Measurements from ENCODE around the gene ARGLU1.
A peak's percentile ranks its signal among the peaks of the same experiment; 100 is the strongest.

The ARGLU1 gene

DNA sequence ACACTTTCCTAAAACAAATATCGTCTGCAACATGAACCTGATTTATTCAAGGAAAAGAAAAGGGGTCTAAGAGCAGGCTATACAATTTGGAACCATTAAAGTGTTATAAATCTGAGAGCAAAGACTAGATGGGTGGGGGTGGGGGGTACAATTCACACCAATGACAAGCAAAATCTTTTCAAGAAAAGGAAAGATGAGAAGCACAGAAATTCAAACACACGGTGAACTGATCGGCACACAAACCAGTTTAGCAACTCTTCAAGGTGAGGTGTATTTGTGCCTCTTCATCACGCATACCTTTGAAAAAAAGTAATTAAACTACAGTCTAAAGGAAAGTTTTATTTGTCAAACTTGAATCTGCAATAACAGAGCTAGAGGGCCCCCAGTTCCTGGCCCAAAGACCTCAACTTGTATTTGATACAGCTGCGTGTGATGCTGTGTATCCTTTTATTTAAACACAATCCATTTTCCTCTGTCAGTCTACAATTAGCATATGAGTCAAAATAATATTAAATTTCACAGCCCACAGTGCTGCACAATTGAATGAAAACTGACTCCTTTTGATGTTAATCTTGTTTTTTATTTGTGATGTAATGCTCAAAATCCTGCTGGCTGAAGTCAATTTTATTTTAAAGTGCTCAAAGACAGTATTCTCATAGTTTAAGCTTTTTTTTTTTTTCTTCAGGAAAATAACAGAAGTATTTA lies 46.7 kb downstream of the ARGLU1 start:
- H3K27me3 ChIP-seq (ENCODE audit: insufficient read depth, low read length, poor library complexity), result no peaks in the 10 kb centered on the region
- H3K4me3 ChIP-seq (ENCODE audit: low read depth in 1 of 2, low read length in 2 of 2), result no peak overlapping the region
- H3K9ac ChIP-seq (ENCODE audit: low read depth, low read length), result no peak overlapping the region
- ATAC-seq (ENCODE audit: insufficient read depth, low read depth) (no peak), DNase-seq (no peak)
- no peaks in the 10 kb centered on the region for H3K4me1 ChIP-seq (ENCODE audit: insufficient read depth, low read length)
- H4K20me1 ChIP-seq (ENCODE audit: insufficient read depth, low read length), result no peaks in the 10 kb centered on the region
- no peak overlapping the region for H3K27ac ChIP-seq (ENCODE audit: low read length)
- H3K36me3 ChIP-seq (ENCODE audit: insufficient read depth, low read length), result no peaks in the 10 kb centered on the region
- no peak overlapping the region for H2AFZ ChIP-seq (ENCODE audit: low read depth, low read length)
- no peak overlapping the region for H3K4me2 ChIP-seq (ENCODE audit: insufficient read depth, low read length)
- no peaks in the 10 kb centered on the region for H3K9me3 ChIP-seq (ENCODE audit: insufficient read depth, low read length, severe bottlenecking)
- H3K79me2 ChIP-seq (ENCODE audit: insufficient read depth, low read length), result no peaks in the 10 kb centered on the region
- TF ChIP-seq EZH2 (IDR thresholded peaks at IDR 0.05; ENCODE audit: borderline replicate concordance, low read depth, low read length, severe bottlenecking), result no peak
- TF ChIP-seq, protein P1, sequence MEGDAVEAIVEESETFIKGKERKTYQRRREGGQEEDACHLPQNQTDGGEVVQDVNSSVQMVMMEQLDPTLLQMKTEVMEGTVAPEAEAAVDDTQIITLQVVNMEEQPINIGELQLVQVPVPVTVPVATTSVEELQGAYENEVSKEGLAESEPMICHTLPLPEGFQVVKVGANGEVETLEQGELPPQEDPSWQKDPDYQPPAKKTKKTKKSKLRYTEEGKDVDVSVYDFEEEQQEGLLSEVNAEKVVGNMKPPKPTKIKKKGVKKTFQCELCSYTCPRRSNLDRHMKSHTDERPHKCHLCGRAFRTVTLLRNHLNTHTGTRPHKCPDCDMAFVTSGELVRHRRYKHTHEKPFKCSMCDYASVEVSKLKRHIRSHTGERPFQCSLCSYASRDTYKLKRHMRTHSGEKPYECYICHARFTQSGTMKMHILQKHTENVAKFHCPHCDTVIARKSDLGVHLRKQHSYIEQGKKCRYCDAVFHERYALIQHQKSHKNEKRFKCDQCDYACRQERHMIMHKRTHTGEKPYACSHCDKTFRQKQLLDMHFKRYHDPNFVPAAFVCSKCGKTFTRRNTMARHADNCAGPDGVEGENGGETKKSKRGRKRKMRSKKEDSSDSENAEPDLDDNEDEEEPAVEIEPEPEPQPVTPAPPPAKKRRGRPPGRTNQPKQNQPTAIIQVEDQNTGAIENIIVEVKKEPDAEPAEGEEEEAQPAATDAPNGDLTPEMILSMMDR (IDR thresholded peaks at IDR 0.05; ENCODE audit: borderline replicate concordance, extremely low read depth, low read length, poor library complexity, severe bottlenecking), result no peak

- Histone ChIP-seq H3K4me1 (ENCODE audit: insufficient read depth, low read length) (no peaks in the 10 kb centered on the region), H3K9me3 (ENCODE audit: insufficient read depth, low read length, severe bottlenecking) (no peaks in the 10 kb centered on the region), H3K27ac (ENCODE audit: low read length) (no peak overlapping the region), H2AFZ (ENCODE audit: low read depth, low read length) (no peak overlapping the region), H4K20me1 (ENCODE audit: insufficient read depth, low read length) (no peaks in the 10 kb centered on the region), H3K79me2 (ENCODE audit: insufficient read depth, low read length) (no peaks in the 10 kb centered on the region), H3K4me2 (ENCODE audit: insufficient read depth, low read length) (no peak overlapping the region), H3K27me3 (ENCODE audit: insufficient read depth, low read length, poor library complexity) (no peaks in the 10 kb centered on the region), H3K9ac (ENCODE audit: low read depth, low read length) (no peak overlapping the region), H3K4me3 (ENCODE audit: low read depth in 1 of 2, low read length in 2 of 2) (no peak overlapping the region), H3K36me3 (ENCODE audit: insufficient read depth, low read length) (no peaks in the 10 kb centered on the region)
- no peak for TF ChIP-seq EZH2 (IDR thresholded peaks at IDR 0.05; ENCODE audit: borderline replicate concordance, low read depth, low read length, severe bottlenecking)
- TF ChIP-seq, protein P1 (IDR thresholded peaks at IDR 0.05; ENCODE audit: borderline replicate concordance, extremely low read depth, low read length, poor library complexity, severe bottlenecking), result peak; percentile 29
- DNase-seq, result no peak
- no peak for ATAC-seq (ENCODE audit: insufficient read depth, low read depth)
Observed at GRCh38 chr13:106520251-106521054, 47.5 kb downstream of the ARGLU1 start.

- Histone ChIP-seq H3K27ac (ENCODE audit: low read length) (no peak overlapping the region), H3K9ac (ENCODE audit: low read depth, low read length) (no peak overlapping the region), H4K20me1 (ENCODE audit: insufficient read depth, low read length) (no peaks in the 10 kb centered on the region), H3K4me2 (ENCODE audit: insufficient read depth, low read length) (no peak overlapping the region), H3K4me1 (ENCODE audit: insufficient read depth, low read length) (no peaks in the 10 kb centered on the region), H3K27me3 (ENCODE audit: insufficient read depth, low read length, poor library complexity) (no peaks in the 10 kb centered on the region), H3K4me3 (ENCODE audit: low read depth in 1 of 2, low read length in 2 of 2) (no peak overlapping the region), H2AFZ (ENCODE audit: low read depth, low read length) (no peak overlapping the region), H3K79me2 (ENCODE audit: insufficient read depth, low read length) (no peaks in the 10 kb centered on the region), H3K36me3 (ENCODE audit: insufficient read depth, low read length) (no peaks in the 10 kb centered on the region), H3K9me3 (ENCODE audit: insufficient read depth, low read length, severe bottlenecking) (no peaks in the 10 kb centered on the region)
- DNase-seq (no peak), ATAC-seq (ENCODE audit: insufficient read depth, low read depth) (no peak)
- TF ChIP-seq, protein P1 (IDR thresholded peaks at IDR 0.05; ENCODE audit: borderline replicate concordance, extremely low read depth, low read length, poor library complexity, severe bottlenecking), result no peak
- TF ChIP-seq EZH2 (IDR thresholded peaks at IDR 0.05; ENCODE audit: borderline replicate concordance, low read depth, low read length, severe bottlenecking), result no peak
Observed at GRCh38 chr13:106518512-106518911, 49.4 kb downstream of the ARGLU1 start.

All from DND-41 (cell line).